ENCODE data around the gene DOCK8.
"Not testable (repeated sequence)": the region's sequence is repeated elsewhere in the genome, so short reads cannot be mapped to it uniquely, and the experiment has no call there.

The DOCK8 gene

GRCh38 chr9:214648-215493, at the start of gene DOCK8:
DOCK8 (plus strand) TSS chr9:214865; CDS start chr9:214977, 112 bp downstream.
- intact Hi-C loops (cut with DNase I) = no loop called here
- DNase-seq = peak in 19 of 42 donors; percentile 7 to 61 (median 28)

GRCh38 chr9:169757-170156, 44.9 kb upstream of the DOCK8 start:
- intact Hi-C loops (cut with DNase I); DNase-seq: not testable (repeated sequence)

GRCh38 chr9:178140-178825, 36.4 kb upstream of the DOCK8 start:
- DNase-seq = peak in 3 of 42 donors; percentile 7 to 26 (median 9)
- intact Hi-C loops (cut with DNase I) = not testable (repeated sequence)

- intact Hi-C loops (cut with DNase I) = not testable (repeated sequence)
- DNase-seq = peak in 32 of 42 donors; percentile 4 to 81 (median 54)
Observed at GRCh38 chr9:178970-179383, 35.7 kb upstream of the DOCK8 start, which contains the start of gene ZNG1A. ZNG1A (minus strand) TSS chr9:179056; CDS start chr9:178969, 87 bp downstream.

- intact Hi-C loops (cut with DNase I); DNase-seq: not testable (repeated sequence)
Observed at GRCh38 chr9:199601-200000, 15.1 kb upstream of the DOCK8 start.

- intact Hi-C loops (cut with DNase I) = no loop called here
- DNase-seq = no peak
Observed at GRCh38 chr9:206481-206880, 8.2 kb upstream of the DOCK8 start.

- DNase-seq = no peak
- intact Hi-C loops (cut with DNase I) = no loop called here
Observed at GRCh38 chr9:209143-209758, 5.4 kb upstream of the DOCK8 start.

GRCh38 chr9:211036-211435, 3.6 kb upstream of the DOCK8 start:
- no peak for DNase-seq
- intact Hi-C loops (cut with DNase I) = no loop called here

GRCh38 chr9:211557-211956, 3.1 kb upstream of the DOCK8 start:
- intact Hi-C loops (cut with DNase I) = no loop called here

GRCh38 chr9:212297-212696, 2.4 kb upstream of the DOCK8 start:
- intact Hi-C loops (cut with DNase I) = no loop called here
- DNase-seq = peak in 2 of 42 donors; percentile 19 to 28

More at GRCh38 chr9:211557-211956, 3.1 kb upstream of the DOCK8 start:
- DNase-seq = no peak

- DNase-seq; intact Hi-C loops (cut with DNase I): not testable (repeated sequence)
Observed at GRCh38 chr9:213901-214300, 764 bp upstream of the DOCK8 start.

GRCh38 chr9:214351-214647, 366 bp upstream of the DOCK8 start:
- intact Hi-C loops (cut with DNase I) = no loop called here
- no peak for DNase-seq

- DNase-seq = no peak
- intact Hi-C loops (cut with DNase I) = no loop called here
Observed at GRCh38 chr9:215631-216155, 1.0 kb downstream of the DOCK8 start.

- no peak for DNase-seq
- intact Hi-C loops (cut with DNase I) = no loop called here
Observed at GRCh38 chr9:216866-217265, 2.2 kb downstream of the DOCK8 start.

GRCh38 chr9:217950-218349, 3.3 kb downstream of the DOCK8 start:
- no peak for DNase-seq
- intact Hi-C loops (cut with DNase I) = no loop called here

GRCh38 chr9:219036-219435, 4.4 kb downstream of the DOCK8 start:
- intact Hi-C loops (cut with DNase I); DNase-seq: not testable (repeated sequence)

GRCh38 chr9:219670-220365, 5.2 kb downstream of the DOCK8 start:
- intact Hi-C loops (cut with DNase I) = no loop called here
- peak in 3 of 42 donors; percentile 24 to 41 (median 39) for DNase-seq

GRCh38 chr9:221989-222776, 7.5 kb downstream of the DOCK8 start:
- no peak for DNase-seq
- intact Hi-C loops (cut with DNase I) = no loop called here

All from head of caudate nucleus (tissue), 42 donors.